HG02763 (cell line): ENCODE measurements around the gene CAPN9.

Experiments used
- ATAC-seq: cut with Tn5 transposase; IDR thresholded peaks from one replicate; pipeline ENCODE4 v1.9.1; 2021; ENCODE audit warnings: mild to moderate bottlenecking, moderate library complexity; ENCODE audit not compliant: unreplicated experiment

The CAPN9 gene

GRCh38 chr1:230768903-230769570, 21.8 kb downstream of the CAPN9 start:
- ATAC-seq = no peak

GRCh38 chr1:230770317-230770716, 23.1 kb downstream of the CAPN9 start:
- no peak for ATAC-seq

GRCh38 chr1:230771773-230772354, 24.7 kb downstream of the CAPN9 start:
- ATAC-seq = no peak

GRCh38 chr1:230772457-230773395, 25.5 kb downstream of the CAPN9 start:
- no peak for ATAC-seq

GRCh38 chr1:230773396-230774033, 26.3 kb downstream of the CAPN9 start:
- ATAC-seq = no peak

GRCh38 chr1:230778916-230779590, 31.9 kb downstream of the CAPN9 start:
- no peak for ATAC-seq

GRCh38 chr1:230781131-230781530, 33.9 kb downstream of the CAPN9 start:
- ATAC-seq = no peak

GRCh38 chr1:230781594-230781993, 34.4 kb downstream of the CAPN9 start:
- ATAC-seq = no peak

- ATAC-seq = no peak
Observed at GRCh38 chr1:230784163-230784562, 37.0 kb downstream of the CAPN9 start.

- ATAC-seq = no peak
Observed at GRCh38 chr1:230785636-230786384, 38.6 kb downstream of the CAPN9 start.

GRCh38 chr1:230786385-230786753, 39.2 kb downstream of the CAPN9 start:
- no peak for ATAC-seq

GRCh38 chr1:230787471-230787870, 40.3 kb downstream of the CAPN9 start:
- ATAC-seq = no peak

- no peak for ATAC-seq
Observed at GRCh38 chr1:230788561-230789275, 41.5 kb downstream of the CAPN9 start.

- ATAC-seq = no peak
Observed at GRCh38 chr1:230790026-230790425, 42.8 kb downstream of the CAPN9 start.

GRCh38 chr1:230791986-230792564, 44.9 kb downstream of the CAPN9 start:
- ATAC-seq = no peak

GRCh38 chr1:230792691-230793462, 45.7 kb downstream of the CAPN9 start:
- ATAC-seq = no peak

GRCh38 chr1:230793463-230793745, 46.2 kb downstream of the CAPN9 start:
- ATAC-seq = no peak

- no peak for ATAC-seq
Observed at GRCh38 chr1:230794431-230794830, 47.2 kb downstream of the CAPN9 start.
